ENCODE results near the gene OSBP2.

OSBP2 gene

GRCh38 chr22:30855677-30856518 is 161.2 kb downstream of the OSBP2 start:
- no peaks in the 10 kb centered on the region for H3K4me1 Mint-ChIP-seq (ENCODE audit: low read depth)
- peaks cover 3% of the 10 kb centered on the region for H3K27me3 Mint-ChIP-seq
- intact Hi-C loops (cut with micrococcal nuclease): no loop called here
- no peak overlapping the region for H3K27ac Mint-ChIP-seq
- H3K9me3 Mint-ChIP-seq: peaks cover 10% of the 10 kb centered on the region
- H3K36me3 Mint-ChIP-seq (ENCODE audit: low read depth): no peaks in the 10 kb centered on the region
- no peak overlapping the region for H3K4me3 Mint-ChIP-seq

GRCh38 chr22:30856741-30857502 is 162.2 kb downstream of the OSBP2 start:
- Mint-ChIP-seq H3K9me3 (peaks cover 10% of the 10 kb centered on the region), H3K4me3 (no peak overlapping the region), H3K27me3 (peaks cover 3% of the 10 kb centered on the region), H3K4me1 (ENCODE audit: low read depth) (no peaks in the 10 kb centered on the region), H3K36me3 (ENCODE audit: low read depth) (no peaks in the 10 kb centered on the region), H3K27ac (no peak overlapping the region)
- intact Hi-C loops (cut with micrococcal nuclease): no loop called here

GRCh38 chr22:30857791-30858190 is 163.1 kb downstream of the OSBP2 start:
- Mint-ChIP-seq H3K27me3 (peaks cover 3% of the 10 kb centered on the region), H3K4me3 (no peak overlapping the region), H3K4me1 (ENCODE audit: low read depth) (no peaks in the 10 kb centered on the region), H3K9me3 (peaks cover 10% of the 10 kb centered on the region), H3K36me3 (ENCODE audit: low read depth) (no peaks in the 10 kb centered on the region), H3K27ac (no peak overlapping the region)
- intact Hi-C loops (cut with micrococcal nuclease): no loop called here

GRCh38 chr22:30858976-30859713 is 164.5 kb downstream of the OSBP2 start:
- Mint-ChIP-seq H3K4me3 (no peak overlapping the region), H3K9me3 (peaks cover 10% of the 10 kb centered on the region), H3K4me1 (ENCODE audit: low read depth) (no peaks in the 10 kb centered on the region), H3K27me3 (no peaks in the 10 kb centered on the region), H3K27ac (no peak overlapping the region), H3K36me3 (ENCODE audit: low read depth) (no peaks in the 10 kb centered on the region)
- intact Hi-C loops (cut with micrococcal nuclease): no loop called here

- Mint-ChIP-seq H3K36me3 (ENCODE audit: low read depth) (no peaks in the 10 kb centered on the region), H3K27me3 (no peaks in the 10 kb centered on the region), H3K4me1 (ENCODE audit: low read depth) (no peaks in the 10 kb centered on the region), H3K4me3 (no peak overlapping the region), H3K27ac (no peak overlapping the region), H3K9me3 (peaks cover 4% of the 10 kb centered on the region)
- intact Hi-C loops (cut with micrococcal nuclease): no loop called here
These were observed 165.0 kb downstream of the OSBP2 start for GRCh38 chr22:30859714-30860095.

- Mint-ChIP-seq H3K27me3 (no peaks in the 10 kb centered on the region), H3K4me3 (no peak overlapping the region), H3K27ac (no peak overlapping the region), H3K36me3 (ENCODE audit: low read depth) (no peaks in the 10 kb centered on the region), H3K9me3 (no peaks in the 10 kb centered on the region), H3K4me1 (ENCODE audit: low read depth) (no peaks in the 10 kb centered on the region)
- intact Hi-C loops (cut with micrococcal nuclease): no loop called here
These were observed 165.8 kb downstream of the OSBP2 start for GRCh38 chr22:30860176-30861105.

GRCh38 chr22:30861131-30861530 is 166.5 kb downstream of the OSBP2 start:
- Mint-ChIP-seq H3K4me1 (ENCODE audit: low read depth) (no peaks in the 10 kb centered on the region), H3K27me3 (no peaks in the 10 kb centered on the region), H3K9me3 (no peaks in the 10 kb centered on the region), H3K36me3 (ENCODE audit: low read depth) (no peaks in the 10 kb centered on the region), H3K4me3 (no peak overlapping the region), H3K27ac (no peak overlapping the region)
- intact Hi-C loops (cut with micrococcal nuclease): no loop called here

- intact Hi-C loops (cut with micrococcal nuclease): no loop called here
- no peaks in the 10 kb centered on the region for H3K36me3 Mint-ChIP-seq (ENCODE audit: low read depth)
- no peaks in the 10 kb centered on the region for H3K4me1 Mint-ChIP-seq (ENCODE audit: low read depth)
- no peak overlapping the region for H3K4me3 Mint-ChIP-seq
- H3K27me3 Mint-ChIP-seq: no peaks in the 10 kb centered on the region
- no peaks in the 10 kb centered on the region for H3K9me3 Mint-ChIP-seq
- no peak overlapping the region for H3K27ac Mint-ChIP-seq
These were observed 167.2 kb downstream of the OSBP2 start for GRCh38 chr22:30861688-30862552.

GRCh38 chr22:30863081-30863833 is 168.6 kb downstream of the OSBP2 start:
- Mint-ChIP-seq H3K36me3 (ENCODE audit: low read depth) (no peaks in the 10 kb centered on the region), H3K27me3 (no peaks in the 10 kb centered on the region), H3K4me1 (ENCODE audit: low read depth) (no peaks in the 10 kb centered on the region), H3K4me3 (no peak overlapping the region), H3K27ac (no peak overlapping the region), H3K9me3 (no peaks in the 10 kb centered on the region)
- intact Hi-C loops (cut with micrococcal nuclease): no loop called here

- Mint-ChIP-seq H3K4me1 (ENCODE audit: low read depth) (no peaks in the 10 kb centered on the region), H3K27me3 (no peaks in the 10 kb centered on the region), H3K4me3 (no peak overlapping the region), H3K9me3 (no peaks in the 10 kb centered on the region), H3K27ac (no peak overlapping the region), H3K36me3 (ENCODE audit: low read depth) (no peaks in the 10 kb centered on the region)
- intact Hi-C loops (cut with micrococcal nuclease): no loop called here
These were observed 170.1 kb downstream of the OSBP2 start for GRCh38 chr22:30864441-30865420.

GRCh38 chr22:30865656-30866055 is 171.0 kb downstream of the OSBP2 start:
- intact Hi-C loops (cut with micrococcal nuclease): no loop called here
- H3K36me3 Mint-ChIP-seq (ENCODE audit: low read depth): no peaks in the 10 kb centered on the region
- no peaks in the 10 kb centered on the region for H3K9me3 Mint-ChIP-seq
- H3K4me3 Mint-ChIP-seq: no peak overlapping the region
- no peaks in the 10 kb centered on the region for H3K4me1 Mint-ChIP-seq (ENCODE audit: low read depth)
- H3K27me3 Mint-ChIP-seq: no peaks in the 10 kb centered on the region
- H3K27ac Mint-ChIP-seq: no peak overlapping the region
